Measurements from ENCODE around the gene ENTPD5.
A peak's percentile ranks its signal among the peaks of the same experiment; 100 is the strongest.
"Not testable (repeated sequence)": the region's sequence is repeated elsewhere in the genome, so short reads cannot be mapped to it uniquely, and the experiment has no call there.

Gene ENTPD5

DNA sequence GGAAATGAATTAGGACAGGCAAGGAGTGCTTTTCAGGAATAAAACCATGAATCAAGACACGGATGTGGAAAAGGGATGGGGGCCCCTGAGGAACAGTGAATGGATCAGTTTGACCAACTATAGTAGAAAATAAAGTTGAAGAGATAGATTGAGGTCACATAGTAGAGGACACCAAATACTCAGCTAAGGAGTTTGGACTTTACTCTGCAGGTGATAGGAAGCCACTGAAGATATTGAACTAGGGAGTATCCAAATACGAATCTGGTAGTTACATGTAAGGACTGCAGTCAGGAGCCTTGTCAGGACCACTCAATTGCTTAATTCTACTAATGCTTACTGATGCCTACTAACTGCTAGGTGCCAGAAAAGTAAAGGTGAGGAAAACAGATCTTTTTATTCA lies 20.4 kb downstream of the ENTPD5 start:
- no peak for DNase-seq

DNA sequence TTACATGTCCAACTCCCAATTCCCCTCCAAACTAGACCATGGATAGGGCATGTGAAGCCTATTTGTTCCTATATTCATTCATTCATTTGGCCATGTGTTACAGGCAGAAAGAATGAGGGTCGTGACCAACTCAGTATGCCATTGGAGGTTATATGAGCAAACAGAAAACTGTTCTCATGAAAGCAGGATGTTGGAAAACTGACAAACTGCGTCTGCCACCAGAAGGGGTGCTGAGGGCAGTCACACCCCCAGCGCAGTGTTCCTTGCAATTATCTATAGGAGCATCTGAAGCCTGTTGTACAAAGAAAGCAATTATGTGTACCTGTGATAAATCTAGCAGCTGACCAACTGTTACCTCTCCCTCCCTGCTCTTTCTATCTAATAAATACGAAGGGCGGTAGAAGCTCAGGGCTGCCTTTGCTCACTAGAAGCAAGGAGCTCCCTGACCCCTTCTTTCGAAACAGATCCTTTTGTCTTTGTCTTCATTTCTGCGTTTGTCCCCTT lies 21.1 kb downstream of the ENTPD5 start:
- no peak for DNase-seq

GRCh38 chr14:73997108-73997943 lies 21.8 kb downstream of the ENTPD5 start:
- DNase-seq: no peak

- no peak for DNase-seq
Measured at GRCh38 chr14:73996731-73997107, 22.4 kb downstream of the ENTPD5 start.

GRCh38 chr14:73995977-73996378 lies 23.1 kb downstream of the ENTPD5 start:
- no peak for DNase-seq

GRCh38 chr14:73994926-73995325 lies 24.2 kb downstream of the ENTPD5 start:
- not testable (repeated sequence) for DNase-seq

DNA sequence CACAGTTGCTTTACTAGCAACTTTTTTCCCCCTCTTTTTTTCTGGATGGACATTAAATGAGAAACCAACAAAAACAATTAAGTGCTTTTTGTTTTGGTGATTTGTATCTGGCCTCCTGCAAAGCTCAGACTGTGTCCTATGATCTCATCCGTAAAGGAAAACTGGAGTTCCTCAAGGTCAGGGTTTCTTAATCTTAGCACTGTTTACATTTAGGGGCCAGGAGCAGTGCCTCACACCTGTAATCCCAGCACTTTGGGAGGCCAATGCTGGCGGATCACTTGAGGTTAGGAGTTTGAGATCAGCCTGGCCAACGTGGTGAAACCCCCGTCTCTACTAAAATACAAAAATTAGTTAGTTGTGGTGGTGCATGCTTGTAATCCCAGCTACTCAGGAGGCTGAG lies 28.0 kb downstream of the ENTPD5 start:
- no peak for DNase-seq

- not testable (repeated sequence) for DNase-seq
Measured at GRCh38 chr14:73988656-73989055, 30.4 kb downstream of the ENTPD5 start.

GRCh38 chr14:73988065-73988464 lies 31.0 kb downstream of the ENTPD5 start:
- DNase-seq: no peak

DNA sequence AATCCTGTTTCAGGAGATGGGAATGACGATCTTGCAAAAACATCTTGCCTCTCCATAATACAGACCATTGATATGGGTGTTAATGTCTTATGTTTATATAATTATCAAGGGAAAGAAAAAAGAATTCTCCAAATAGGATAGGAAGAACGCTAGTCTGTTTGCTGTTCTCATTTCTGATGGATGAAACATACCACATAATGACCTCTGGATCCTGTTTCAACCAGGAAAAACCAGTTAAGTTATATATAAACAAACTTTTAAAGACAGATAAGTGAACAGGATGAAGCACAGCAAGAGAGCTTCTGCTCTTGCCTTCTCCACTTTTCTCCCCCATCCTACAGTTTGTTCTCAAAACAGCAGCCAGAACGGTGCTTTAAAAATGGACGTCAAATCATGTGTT lies 41.2 kb downstream of the ENTPD5 start:
- DNase-seq: no peak

DNA sequence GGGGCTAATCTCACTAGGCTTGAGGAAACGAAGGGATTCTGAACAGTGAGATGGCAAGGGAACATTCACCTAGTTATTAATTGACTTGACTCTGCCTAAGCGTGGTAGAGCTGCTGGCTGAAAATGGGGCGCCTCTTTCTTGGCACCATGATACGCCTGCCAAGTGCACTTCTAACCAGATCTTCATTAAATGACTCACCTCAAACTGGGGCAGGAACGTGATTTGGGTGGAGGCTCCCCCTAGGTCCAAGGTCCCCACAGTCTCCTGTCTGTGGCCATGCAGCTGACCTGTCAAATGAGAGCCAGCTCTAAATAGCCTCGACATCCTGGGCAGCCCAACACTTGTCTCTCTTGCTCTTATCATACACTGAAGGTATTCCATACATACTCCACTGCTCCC lies 43.0 kb downstream of the ENTPD5 start:
- DNase-seq: no peak

DNA sequence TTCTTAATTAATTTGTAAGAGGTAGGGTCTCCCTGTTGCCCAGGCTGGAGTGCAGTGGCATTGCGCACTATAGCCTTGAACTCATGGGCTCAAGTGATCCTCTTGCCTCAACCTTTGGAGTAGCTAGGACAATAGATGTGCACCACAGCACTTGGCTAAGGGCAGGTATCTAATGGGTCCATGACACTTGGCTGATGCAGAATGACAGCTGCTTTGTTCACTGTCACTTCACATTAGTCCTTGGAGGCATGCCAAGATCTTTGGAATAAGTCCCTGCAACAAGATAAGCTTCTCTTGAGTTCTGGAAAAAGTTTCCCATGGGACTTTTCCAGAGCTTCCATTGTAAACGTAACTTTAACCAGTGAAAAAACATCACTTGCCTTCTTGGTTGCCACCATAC lies 45.6 kb downstream of the ENTPD5 start:
- DNase-seq: no peak

DNA sequence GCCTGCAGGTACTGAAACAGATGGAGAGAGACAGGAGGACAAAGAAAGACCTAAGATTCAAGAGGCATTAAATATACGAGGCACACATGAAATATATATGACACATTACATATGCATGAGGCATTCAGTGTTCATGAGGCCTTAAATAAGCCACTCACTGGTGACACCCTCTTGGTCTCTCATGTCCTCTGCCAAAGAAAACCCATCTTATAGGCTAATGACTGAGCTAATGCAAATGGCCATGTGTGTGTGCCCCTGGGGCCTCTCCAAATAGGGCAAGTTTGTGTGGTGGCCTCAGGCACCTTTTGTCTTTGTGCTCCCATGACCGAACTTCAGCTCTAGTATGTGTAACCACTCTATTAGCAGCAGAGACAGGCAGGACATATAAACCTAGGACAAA lies 50.2 kb downstream of the ENTPD5 start:
- no peak for DNase-seq

DNA sequence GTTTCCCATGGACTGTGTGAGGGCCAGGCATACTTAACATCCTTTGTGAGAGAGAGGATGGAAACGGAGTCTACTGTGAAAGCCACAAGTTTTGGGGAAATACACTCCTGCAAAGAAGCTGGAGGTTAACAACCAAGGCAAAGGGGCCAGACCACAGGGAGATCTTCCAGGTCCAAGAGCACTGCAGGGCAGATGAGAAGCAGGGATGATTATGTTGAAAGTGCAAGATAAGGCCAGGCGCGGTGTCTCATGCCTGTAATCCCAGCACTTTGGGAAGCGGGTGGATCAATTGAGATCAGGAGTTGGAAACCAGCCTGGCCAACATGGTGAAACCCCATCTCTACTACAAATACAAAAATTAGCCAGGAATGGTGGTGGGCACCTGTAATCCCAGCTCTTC lies 53.9 kb downstream of the ENTPD5 start:
- no peak for DNase-seq

DNA sequence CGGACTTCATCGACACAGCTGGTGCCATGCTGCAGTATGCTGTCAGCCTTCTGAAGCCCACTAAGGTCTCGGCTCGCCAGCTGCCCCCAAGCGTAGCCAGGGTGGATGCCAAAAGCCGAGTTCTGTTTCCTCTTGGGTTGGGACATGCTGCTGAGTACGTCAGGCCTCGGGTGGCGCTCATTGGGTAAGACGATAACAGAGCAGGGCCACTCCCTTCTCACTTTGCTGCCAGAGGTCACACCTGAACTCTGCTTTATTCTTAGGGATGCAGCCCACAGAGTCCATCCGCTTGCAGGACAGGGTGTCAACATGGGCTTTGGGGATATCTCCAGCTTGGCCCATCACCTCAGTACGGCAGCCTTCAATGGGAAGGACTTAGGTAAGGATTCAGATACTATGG lies 57.9 kb downstream of the ENTPD5 start:
- DNase-seq: no peak

- DNase-seq: no peak
Measured at GRCh38 chr14:73958591-73958990, 60.5 kb downstream of the ENTPD5 start.

DNA sequence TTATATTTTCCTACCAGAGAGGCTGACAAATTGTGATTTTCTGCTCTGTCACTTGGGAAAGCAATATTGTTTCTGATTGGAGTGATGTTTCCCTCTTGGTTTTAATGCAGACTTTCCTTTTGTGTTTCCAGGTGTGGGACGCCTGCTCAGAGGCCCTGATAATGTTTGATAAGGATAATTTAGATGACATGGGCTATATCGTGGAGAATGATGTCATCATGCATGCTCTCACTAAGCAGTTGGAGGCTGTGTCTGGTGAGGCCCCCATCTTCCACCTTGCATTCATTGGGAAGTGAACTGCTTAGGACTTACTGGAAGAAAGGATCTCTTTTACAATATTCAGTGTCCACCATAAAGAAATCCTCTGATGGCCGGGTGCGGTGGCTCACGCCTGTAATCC lies 63.4 kb downstream of the ENTPD5 start:
- no peak for DNase-seq

DNA sequence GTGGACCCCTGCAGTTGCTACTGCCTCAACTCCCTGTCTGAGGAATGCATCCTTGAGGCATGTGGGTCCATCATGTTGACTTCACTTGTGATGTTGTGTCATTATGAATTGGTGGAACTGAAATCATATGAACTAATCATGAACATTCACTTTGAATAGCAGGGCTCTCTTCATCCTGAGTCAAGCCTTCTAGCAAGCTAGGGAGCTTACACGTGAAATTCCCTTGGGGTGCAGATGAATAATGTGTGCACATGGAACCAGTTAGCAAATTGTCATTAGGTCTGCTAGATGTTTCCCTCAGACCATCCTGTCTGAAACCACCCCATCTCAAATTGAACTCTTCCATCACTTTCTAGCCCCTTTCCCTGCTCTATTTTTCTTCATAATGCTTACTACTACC lies 65.4 kb downstream of the ENTPD5 start:
- no peak for DNase-seq

DNA sequence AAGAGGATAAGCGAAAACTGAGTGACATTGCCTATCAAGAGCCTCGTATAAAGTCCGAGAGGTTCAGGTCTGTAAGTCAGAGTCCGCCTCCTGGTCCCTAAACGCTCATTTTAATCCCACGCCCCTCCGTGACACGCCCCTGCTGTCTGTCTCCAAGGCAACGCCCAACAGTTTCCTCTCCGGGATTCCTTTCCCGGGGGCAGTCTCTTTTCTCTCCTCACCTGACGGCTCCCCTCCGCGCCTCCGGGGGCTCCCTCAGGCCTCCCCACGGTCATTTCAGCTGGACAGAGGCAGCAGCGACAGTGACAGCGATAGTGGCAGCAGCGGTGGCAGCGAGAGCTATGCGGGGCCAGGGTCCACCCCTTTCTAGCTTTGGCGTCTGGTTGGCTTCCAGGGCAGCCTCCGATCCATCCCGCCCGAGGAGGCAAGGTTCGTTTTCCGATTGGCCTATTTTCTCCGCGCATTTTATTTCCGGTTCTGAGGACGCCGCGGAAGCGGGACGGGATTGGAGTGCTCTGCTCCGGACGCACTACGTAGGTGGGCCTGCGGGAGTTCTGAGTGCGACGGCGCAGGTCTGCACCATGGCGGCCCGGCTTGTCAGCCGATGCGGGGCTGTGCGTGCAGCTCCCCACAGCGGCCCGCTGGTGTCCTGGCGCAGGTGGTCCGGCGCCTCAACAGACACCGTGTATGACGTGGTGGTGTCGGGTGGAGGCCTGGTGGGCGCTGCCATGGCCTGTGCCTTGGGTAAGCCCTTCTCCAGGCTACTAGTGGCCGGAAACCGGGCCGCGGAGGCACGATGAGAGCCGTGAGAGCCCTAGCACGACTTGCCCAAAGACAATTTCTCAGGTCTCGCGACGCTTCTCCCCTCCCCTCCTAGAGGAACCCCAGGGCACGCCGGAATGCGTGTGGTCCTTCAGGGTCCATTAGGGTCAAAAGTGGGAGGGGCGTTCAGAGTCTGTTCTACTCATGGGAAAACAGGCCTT lies 69.0 kb downstream of the ENTPD5 start, which contains the start of the genes COQ6 and FAM161B:
TSS of gene COQ6 (plus strand) at position 551 of the 983 bp plus-strand sequence. CDS start at position 582, 31 bp downstream.
TSS of gene FAM161B (minus strand) at position 343 of the 983 bp plus-strand sequence. CDS start at position 275, 68 bp downstream.
- peak; percentile 93 for DNase-seq

DNA sequence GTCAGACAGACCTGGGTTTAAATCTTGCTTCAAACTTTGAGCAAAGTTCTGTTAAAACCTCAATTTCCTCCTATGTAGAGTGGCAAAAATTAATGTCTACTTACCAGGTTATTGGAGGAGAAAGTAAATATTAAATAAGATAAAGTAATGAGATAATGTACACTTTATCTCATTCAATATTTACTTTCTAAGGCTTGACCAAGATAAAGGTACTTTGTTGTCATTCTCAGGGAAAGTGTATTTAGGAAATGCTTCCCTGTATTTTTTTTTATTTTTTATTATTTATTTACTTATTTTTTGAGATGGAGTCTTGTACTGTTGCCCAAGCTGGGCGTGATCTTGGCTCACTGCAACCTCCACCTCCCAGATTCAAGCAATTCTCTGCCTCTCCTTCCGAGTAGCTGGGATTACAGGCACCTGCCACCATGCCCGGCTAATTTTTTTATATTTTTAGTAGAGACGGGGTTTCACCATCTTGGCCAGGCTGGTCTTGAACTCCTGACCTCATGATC lies 73.9 kb downstream of the ENTPD5 start:
- no peak for DNase-seq

- DNase-seq: no peak
Measured at GRCh38 chr14:73944432-73945158, 74.5 kb downstream of the ENTPD5 start.

DNA sequence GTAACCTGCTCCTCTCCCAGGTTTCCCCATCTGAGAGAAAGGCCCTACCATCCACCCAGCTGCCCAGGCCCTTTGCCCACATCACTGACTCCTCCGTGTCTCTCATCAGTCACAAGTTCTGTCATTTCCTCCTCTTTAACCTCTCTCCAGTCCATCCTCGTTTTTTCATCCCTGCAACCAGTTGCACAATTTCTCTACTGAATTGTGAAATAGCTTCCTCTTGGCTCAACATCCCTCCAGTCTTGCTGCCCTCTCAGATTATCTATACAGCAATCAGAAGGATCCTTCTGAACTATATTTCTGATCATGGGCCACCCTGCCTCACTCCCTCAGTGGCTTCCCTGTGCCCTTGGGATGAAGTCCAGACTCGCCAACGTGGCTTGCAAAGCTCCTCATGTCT lies 76.0 kb downstream of the ENTPD5 start:
- DNase-seq: no peak

DNA sequence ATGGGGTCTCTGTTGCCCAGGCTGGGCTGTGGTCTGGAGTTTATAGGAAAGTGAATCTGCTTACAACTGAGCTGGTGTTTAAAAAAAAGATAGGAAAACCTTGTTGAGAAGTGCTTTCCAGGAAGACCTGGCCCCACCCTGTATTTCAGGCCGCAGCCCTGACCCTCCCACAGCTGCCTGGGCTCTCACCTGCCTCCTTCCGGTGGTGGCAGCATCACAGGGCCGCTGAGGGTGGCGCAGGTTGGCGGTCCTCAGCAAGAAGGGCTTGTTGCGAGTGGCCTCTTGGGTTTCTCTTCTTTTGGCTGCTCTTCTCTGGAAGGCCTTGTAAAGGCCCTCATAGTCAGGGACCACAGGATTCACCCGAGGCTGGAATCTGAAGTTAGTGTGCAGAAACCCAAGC lies 76.9 kb downstream of the ENTPD5 start:
- DNase-seq: no peak

All from GDM1 (cell line).